PC-9 (cell line): ENCODE data around the gene RACK1. TPM values are rescaled to one million over a fixed set of nuclear protein-coding genes. Genes with fewer than 3 reads are reported as not detected.

Experiments
- BruUV-seq: library from RNA; stranded (reverse); fragments of 400-500 nt; replicated peaks from 2 replicates; lab custom pipeline; 2021; lab: Mats Ljungman, UMichigan
- CTCF ChIA-PET: fragments of 300-600 bp; sonication (Branson Sonifier 250); formaldehyde crosslinking; loops from one replicate; lab custom pipeline; 2022; ENCODE audit warnings: antibody characterized with exemption; lab: Charles Lee
- POLR2A ChIA-PET: fragments of 300-600 bp; sonication (Branson Sonifier 250); formaldehyde crosslinking; loops from one replicate; lab custom pipeline; 2022; ENCODE audit warnings: antibody characterized with exemption; ENCODE audit not compliant: unreplicated experiment; lab: Charles Lee
- DNase-seq, 2 experiments: peaks; one replicate each; pipeline versions ENCODE4 v3.0.0 to v3.0.0-alpha.2; 2015 to 2022; ENCODE audit warnings: mixed read lengths in 1 of 2
- H2AFZ ChIP-seq: fragments of 200-600 bp; sonication (generic); 2 replicates; pipeline ENCODE4 v1.8.1; 2017; ENCODE audit warnings: antibody characterized with exemption
- H3F3A ChIP-seq: fragments of 200-600 bp; sonication (generic); 2 replicates; pipeline ENCODE4 v1.8.1; 2017; ENCODE audit warnings: antibody characterized with exemption, mild to moderate bottlenecking, low read depth; ENCODE audit not compliant: insufficient read depth
- H3K27ac ChIP-seq: fragments of 200-600 bp; sonication (generic); 2 replicates; pipeline ENCODE4 v1.6.1; 2016; ENCODE audit warnings: mixed run types
- H3K27me3 ChIP-seq: fragments of 200-600 bp; sonication (generic); 2 replicates; pipeline ENCODE4 v1.6.1; 2016; ENCODE audit warnings: low read depth, mixed run types; ENCODE audit not compliant: insufficient read depth
- H3K36me3 ChIP-seq: fragments of 200-600 bp; sonication (generic); 2 replicates; pipeline ENCODE4 v1.6.1; 2016; ENCODE audit warnings: low read depth, mixed run types
- H3K4me1 ChIP-seq: fragments of 200-600 bp; sonication (generic); replicated peaks from 2 replicates; pipeline ENCODE4 v1.6.1; 2016; ENCODE audit warnings: mixed run types; ENCODE audit not compliant: insufficient read depth
- H3K4me2 ChIP-seq: fragments of 200-600 bp; sonication (generic); 2 replicates; pipeline ENCODE4 v1.6.1; 2017; ENCODE audit warnings: mixed run types
- H3K4me3 ChIP-seq: fragments of 200-600 bp; sonication (generic); 2 replicates; pipeline ENCODE4 v1.6.1; 2016; ENCODE audit warnings: mixed run types
- H3K79me2 ChIP-seq: fragments of 200-600 bp; sonication (generic); 2 replicates; pipeline ENCODE4 v1.6.1; 2017; ENCODE audit warnings: low read depth, mixed run types
- H3K9me2 ChIP-seq: fragments of 200-600 bp; sonication (generic); 2 replicates; pipeline ENCODE4 v1.8.1; 2017; ENCODE audit warnings: mild to moderate bottlenecking; ENCODE audit not compliant: insufficient read depth
- H3K9me3 ChIP-seq: fragments of 200-600 bp; sonication (generic); 2 replicates; pipeline ENCODE4 v1.8.1; 2016; ENCODE audit warnings: low read depth; ENCODE audit not compliant: insufficient read depth
- H4K20me1 ChIP-seq: fragments of 200-600 bp; sonication (generic); 2 replicates; pipeline ENCODE4 v1.8.1; 2017; ENCODE audit not compliant: insufficient read depth
- CTCF ChIP-seq: fragments of 200-600 bp; sonication (generic); conservative IDR thresholded peaks from 2 replicates; pipeline ENCODE4 v1.6.1; 2017; ENCODE audit warnings: mixed run types, antibody characterized with exemption, mild to moderate bottlenecking, moderate library complexity
- EZH2 ChIP-seq: fragments of 200-600 bp; sonication (generic); IDR thresholded peaks from 2 replicates; pipeline ENCODE4 v1.8.0; 2017; ENCODE audit warnings: antibody characterized with exemption, low read depth
- intact Hi-C: fragments of 100-400 bp; cut with micrococcal nuclease; formaldehyde crosslinking; loops from one replicate; pipeline ENCODE4 v1.10.0; 2022; ENCODE audit not compliant: unreplicated experiment
- total RNA-seq: library from RNA; stranded (reverse); gene quantifications from 2 replicates; pipeline ENCODE4 v1.2.3, GENCODE V29; 2021

The RACK1 gene
- total RNA-seq, 1 experiment from 2014 or later, result 2,373 TPM

- H3K9me2 ChIP-seq, result no peaks in the 10 kb centered on the region
- H3K4me2 ChIP-seq, result peak overlapping the region; percentile 91
- H3F3A ChIP-seq, result peaks cover 52% of the 10 kb centered on the region
- no peaks in the 10 kb centered on the region for H3K9me3 ChIP-seq
- H3K27me3 ChIP-seq, result no peaks in the 10 kb centered on the region
- ChIA-PET CTCF (no interaction called here), POLR2A (interaction anchor here (0.6 kb wide), 3 partner anchors 15 to 38 kb away, joined by 3 read pairs; no protein-coding TSS in a partner anchor)
- intact Hi-C loops, result loop anchor here (1.0 to 10.0 kb wide), 4 partner anchors 15 to 417 kb away; partner anchors contain the start of gene MGAT1
- peak overlapping the region; percentile 68 for H3K4me3 ChIP-seq
- peak; percentile 93 to 97 for DNase-seq
- peak overlapping the region; percentile 75 for H2AFZ ChIP-seq
- BruUV-seq, result no TSS peak
- peaks cover 19% of the 10 kb centered on the region; the same call in 1 of the 2 replicates for H3K4me1 ChIP-seq
- TF ChIP-seq CTCF (no peak), EZH2 (no peak)
- H3K79me2 ChIP-seq, result peaks cover 34% of the 10 kb centered on the region
- H3K36me3 ChIP-seq, result peaks cover 5% of the 10 kb centered on the region; the same call in 1 of the 2 replicates
- peaks cover 5% of the 10 kb centered on the region for H4K20me1 ChIP-seq
- H3K27ac ChIP-seq, result peak overlapping the region; percentile 89
Observed at GRCh38 chr5:181221792-181222629, 21.7 kb downstream of the RACK1 start.

GRCh38 chr5:181221105-181221791 is 22.5 kb downstream of the RACK1 start:
- no TSS peak for BruUV-seq
- Histone ChIP-seq H3K4me2 (peak overlapping the region; percentile 91), H3K36me3 (no peaks in the 10 kb centered on the region), H3K9me2 (no peaks in the 10 kb centered on the region), H3K4me1 (peaks cover 19% of the 10 kb centered on the region; the same call in 1 of the 2 replicates), H3K9me3 (no peaks in the 10 kb centered on the region), H2AFZ (no peak overlapping the region), H3K27me3 (no peaks in the 10 kb centered on the region), H4K20me1 (peaks cover 5% of the 10 kb centered on the region), H3F3A (peaks cover 58% of the 10 kb centered on the region), H3K79me2 (peaks cover 26% of the 10 kb centered on the region), H3K27ac (peak overlapping the region; percentile 89), H3K4me3 (peak overlapping the region; percentile 68; the same call in 1 of the 2 replicates)
- intact Hi-C loops, result loop anchor here (10.0 kb wide), 1 partner anchor 416 kb away; the partner anchor contains the start of gene MGAT1
- POLR2A ChIA-PET, result no interaction called here
- CTCF ChIA-PET, result interaction anchor here (0.7 kb wide), 1 partner anchor 435 kb away, joined by 7 read pairs; no protein-coding TSS in a partner anchor
- TF ChIP-seq CTCF, result no peak
- TF ChIP-seq EZH2, result no peak
- DNase-seq, result no peak

- Histone ChIP-seq H2AFZ (no peak overlapping the region), H3K9me2 (no peaks in the 10 kb centered on the region), H3K79me2 (peaks cover 15% of the 10 kb centered on the region), H3K4me3 (no peak overlapping the region), H3K9me3 (no peaks in the 10 kb centered on the region), H3K4me1 (peaks cover 17% of the 10 kb centered on the region; the same call in 1 of the 2 replicates), H3K4me2 (no peak overlapping the region), H3K27me3 (no peaks in the 10 kb centered on the region), H3K36me3 (no peaks in the 10 kb centered on the region), H3F3A (peaks cover 62% of the 10 kb centered on the region), H4K20me1 (peaks cover 5% of the 10 kb centered on the region), H3K27ac (no peak overlapping the region)
- TF ChIP-seq CTCF (no peak), EZH2 (no peak)
- intact Hi-C loops, result loop anchor here (10.0 kb wide), 1 partner anchor 415 kb away; the partner anchor contains the start of gene MGAT1
- ChIA-PET CTCF (no interaction called here), POLR2A (no interaction called here)
- DNase-seq, result no peak
- BruUV-seq, result no TSS peak
Observed at GRCh38 chr5:181220178-181220515, 23.6 kb downstream of the RACK1 start.
